A549 (cell line): ENCODE results near the gene VSTM5.

Experiments used
- BHLHE40 ChIP-seq: IDR thresholded peaks from 2 replicates; pipeline ENCODE4 v1.6.1; 2012; ENCODE audit warnings: low read depth, low read length, inconsistent platforms
- CBX2 ChIP-seq: fragments of 200-600 bp; sonication (generic); IDR thresholded peaks from 2 replicates; pipeline ENCODE4 v1.6.1; 2016; ENCODE audit warnings: low read depth, mild to moderate bottlenecking, borderline replicate concordance
- CEBPB ChIP-seq, 2 experiments: fragments of >200 bp in 1 of 2; sonication (Bioruptor Twin) in 1 of 2; formaldehyde crosslinking in 1 of 2; IDR thresholded peaks; 2 replicates each; pipeline ENCODE4 v1.6.1; 2012 to 2016
- NR3C1 ChIP-seq: fragments of >200 bp; sonication (Bioruptor Twin); formaldehyde crosslinking; IDR thresholded peaks from 3 replicates; pipeline ENCODE4 v1.6.1; 2017
- RNF2 ChIP-seq: fragments of 200-600 bp; sonication (generic); IDR thresholded peaks from 2 replicates; pipeline ENCODE4 v1.6.1; 2016; ENCODE audit warnings: low read depth, mild to moderate bottlenecking, antibody characterized with exemption, moderate library complexity, borderline replicate concordance
- SMC3 ChIP-seq: fragments of >200 bp; sonication (Bioruptor Twin); formaldehyde crosslinking; IDR thresholded peaks from 3 replicates; pipeline ENCODE4 v1.6.1; 2018; ENCODE audit warnings: inconsistent platforms
- TF ChIP-seq, protein P1 (sequence below): fragments of >200 bp; sonication (Bioruptor Twin); formaldehyde crosslinking; IDR thresholded peaks from 3 replicates; pipeline ENCODE4 v1.5.1; 2016
- TF ChIP-seq, protein P2 (sequence below): fragments of 200-600 bp; sonication (generic); IDR thresholded peaks from 2 replicates; pipeline ENCODE4 v1.6.1; 2016; ENCODE audit warnings: antibody characterized with exemption, mild to moderate bottlenecking, moderate library complexity

DNA sequence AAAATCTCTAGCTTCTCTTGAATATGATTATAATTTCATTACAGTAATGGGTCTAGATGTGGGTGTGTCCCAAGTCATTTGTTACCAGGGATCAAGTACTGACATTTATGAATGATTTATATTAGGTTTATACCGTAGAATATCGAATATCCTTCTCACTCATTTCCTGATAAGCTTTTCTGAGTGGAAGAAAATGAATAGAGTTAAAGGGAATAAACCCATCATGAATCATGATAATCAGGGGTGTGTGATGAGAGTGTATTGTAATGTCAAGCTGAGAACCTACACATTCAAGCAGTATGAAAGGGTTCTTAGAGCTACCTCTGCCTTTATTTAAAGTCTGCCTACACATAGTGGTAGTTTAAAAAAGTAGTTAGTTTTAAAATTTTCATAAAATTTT, 49.1 kb downstream of the VSTM5 start:
- TF ChIP-seq NR3C1 (no peak), RNF2 (no peak), BHLHE40 (no peak), CBX2 (no peak), SMC3 (no peak), CEBPB (IDR thresholded peaks at IDR 0.05) (no peak)
- TF ChIP-seq, protein P1, sequence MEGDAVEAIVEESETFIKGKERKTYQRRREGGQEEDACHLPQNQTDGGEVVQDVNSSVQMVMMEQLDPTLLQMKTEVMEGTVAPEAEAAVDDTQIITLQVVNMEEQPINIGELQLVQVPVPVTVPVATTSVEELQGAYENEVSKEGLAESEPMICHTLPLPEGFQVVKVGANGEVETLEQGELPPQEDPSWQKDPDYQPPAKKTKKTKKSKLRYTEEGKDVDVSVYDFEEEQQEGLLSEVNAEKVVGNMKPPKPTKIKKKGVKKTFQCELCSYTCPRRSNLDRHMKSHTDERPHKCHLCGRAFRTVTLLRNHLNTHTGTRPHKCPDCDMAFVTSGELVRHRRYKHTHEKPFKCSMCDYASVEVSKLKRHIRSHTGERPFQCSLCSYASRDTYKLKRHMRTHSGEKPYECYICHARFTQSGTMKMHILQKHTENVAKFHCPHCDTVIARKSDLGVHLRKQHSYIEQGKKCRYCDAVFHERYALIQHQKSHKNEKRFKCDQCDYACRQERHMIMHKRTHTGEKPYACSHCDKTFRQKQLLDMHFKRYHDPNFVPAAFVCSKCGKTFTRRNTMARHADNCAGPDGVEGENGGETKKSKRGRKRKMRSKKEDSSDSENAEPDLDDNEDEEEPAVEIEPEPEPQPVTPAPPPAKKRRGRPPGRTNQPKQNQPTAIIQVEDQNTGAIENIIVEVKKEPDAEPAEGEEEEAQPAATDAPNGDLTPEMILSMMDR: no peak
- TF ChIP-seq, protein P2, sequence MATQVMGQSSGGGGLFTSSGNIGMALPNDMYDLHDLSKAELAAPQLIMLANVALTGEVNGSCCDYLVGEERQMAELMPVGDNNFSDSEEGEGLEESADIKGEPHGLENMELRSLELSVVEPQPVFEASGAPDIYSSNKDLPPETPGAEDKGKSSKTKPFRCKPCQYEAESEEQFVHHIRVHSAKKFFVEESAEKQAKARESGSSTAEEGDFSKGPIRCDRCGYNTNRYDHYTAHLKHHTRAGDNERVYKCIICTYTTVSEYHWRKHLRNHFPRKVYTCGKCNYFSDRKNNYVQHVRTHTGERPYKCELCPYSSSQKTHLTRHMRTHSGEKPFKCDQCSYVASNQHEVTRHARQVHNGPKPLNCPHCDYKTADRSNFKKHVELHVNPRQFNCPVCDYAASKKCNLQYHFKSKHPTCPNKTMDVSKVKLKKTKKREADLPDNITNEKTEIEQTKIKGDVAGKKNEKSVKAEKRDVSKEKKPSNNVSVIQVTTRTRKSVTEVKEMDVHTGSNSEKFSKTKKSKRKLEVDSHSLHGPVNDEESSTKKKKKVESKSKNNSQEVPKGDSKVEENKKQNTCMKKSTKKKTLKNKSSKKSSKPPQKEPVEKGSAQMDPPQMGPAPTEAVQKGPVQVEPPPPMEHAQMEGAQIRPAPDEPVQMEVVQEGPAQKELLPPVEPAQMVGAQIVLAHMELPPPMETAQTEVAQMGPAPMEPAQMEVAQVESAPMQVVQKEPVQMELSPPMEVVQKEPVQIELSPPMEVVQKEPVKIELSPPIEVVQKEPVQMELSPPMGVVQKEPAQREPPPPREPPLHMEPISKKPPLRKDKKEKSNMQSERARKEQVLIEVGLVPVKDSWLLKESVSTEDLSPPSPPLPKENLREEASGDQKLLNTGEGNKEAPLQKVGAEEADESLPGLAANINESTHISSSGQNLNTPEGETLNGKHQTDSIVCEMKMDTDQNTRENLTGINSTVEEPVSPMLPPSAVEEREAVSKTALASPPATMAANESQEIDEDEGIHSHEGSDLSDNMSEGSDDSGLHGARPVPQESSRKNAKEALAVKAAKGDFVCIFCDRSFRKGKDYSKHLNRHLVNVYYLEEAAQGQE: no peak
